Adrenal gland (tissue), 12 donors: ENCODE measurements around the gene CPXM2. TPM values are rescaled to one million over a fixed set of nuclear protein-coding genes. Genes with fewer than 3 reads are reported as not detected.

ENCODE experiments used
- DNase-seq, 7 donors: peaks; one replicate each; pipeline ENCODE4 v3.0.0-alpha.2; 2019 to 2020
- H3K27ac ChIP-seq, 5 donors: fragments of 200-600 bp; sonication (generic) in 4 of 5; 1 replicate in 3 of 5; 2 replicates in 2 of 5; pipeline versions ENCODE4 v1.5.1 to v1.8.0; 2016 to 2020; ENCODE audit warnings: mild to moderate bottlenecking in 1 of 5
- H3K27me3 ChIP-seq: fragments of 200-600 bp; 2 replicates; pipeline ENCODE4 v1.8.0; 2021
- H3K36me3 ChIP-seq, 2 donors: fragments of 200-600 bp; replicated peaks in 1 of 2; 1 replicate in 1 of 2; 2 replicates in 1 of 2; pipeline versions ENCODE4 v1.5.1 to v1.8.0; 2018 to 2022
- H3K4me1 ChIP-seq, 2 donors: fragments of 200-600 bp; replicated peaks in 1 of 2; 1 replicate in 1 of 2; 2 replicates in 1 of 2; pipeline versions ENCODE4 v1.5.1 to v1.8.0; 2018 to 2021
- H3K4me3 ChIP-seq, 4 donors: fragments of 200-600 bp; sonication (generic) in 3 of 4; one replicate each; pipeline ENCODE4 v1.5.1; 2016 to 2018
- H3K9me3 ChIP-seq, 3 donors: fragments of 200-600 bp; sonication (generic) in 1 of 3; replicated peaks in 1 of 3; 1 replicate in 2 of 3; 2 replicates in 1 of 3; pipeline versions ENCODE4 v1.5.1 to v1.8.0; 2016 to 2021
- POLR2A ChIP-seq, 2 donors: fragments of 450-650 bp; IDR thresholded peaks; one replicate each; pipeline ENCODE4 v1.6.1; 2017; ENCODE audit warnings: antibody characterized with exemption in 2 of 2, mild to moderate bottlenecking in 2 of 2, moderate library complexity in 1 of 2
- WGBS, 4 donors: extraction: QIAGEN DNeasy Blood & Tissue Kit in 2 of 4; methylation state at CpG; one replicate each; pipeline versions ENCODE4 v1.1.5 to v1.1.7; 2013 to 2017; 5-methylcytosine and 5-hydroxymethylcytosine counted together
- intact Hi-C, 2 donors: fragments of 100-400 bp; cut with DNase I; formaldehyde crosslinking; loops; one replicate each; pipeline versions ENCODE4 v1.14.1 to v1.15.0; 2022 to 2023
- polyA plus RNA-seq, 3 donors: library from polyadenylated mRNA; stranded (reverse); fragments of 200-250 nt in 2 of 3; fragments of 350-450 nt in 1 of 3; fragmentation: Illumina TruSeq in 1 of 3; extraction: RNeasy Lipid Tissue Mini Kit (QIAGEN cat#74804) in 1 of 3; gene quantifications; one replicate each; pipeline ENCODE4 v1.2.3, GENCODE V29; 2013 to 2014
- total RNA-seq, 9 donors: library from RNA; depleted of rRNA in 4 of 9; stranded (reverse); fragments of >200 nt in 4 of 9; fragments of 120-200 nt in 1 of 9; fragmentation: NEBNext Ultra II Directional in 1 of 9; extraction: Animal tissue kit (Norgen Biotek cat#: 25700) in 1 of 9; gene quantifications; one replicate each; pipeline versions ENCODE4 v1.1.0 to v1.2.4, GENCODE V29; 2013 to 2023
- TF ChIP-seq, protein P1 (sequence below), 6 experiments: fragments of 450-650 bp in 4 of 6; fragments of 200-600 bp in 2 of 6; sonication (generic) in 1 of 6; IDR thresholded peaks; 1 replicate in 5 of 6; 2 replicates in 1 of 6; pipeline versions ENCODE4 v1.5.1 to v1.8.0; 2016 to 2021; ENCODE audit warnings: antibody characterized with exemption in 6 of 6, mild to moderate bottlenecking in 2 of 6, moderate library complexity in 1 of 6
- donor health status: healthy with polysubstance abuse.
- donor health status: Bipolar disorder and iron deficiency.
- donor health status: DM: yes; HTN: yes; CAD: no.
- donor health status: DM: no; HTN: no; CAD: no.
- donor health status: DM: no; HTN: no; CAD: no.
- donor health status: DM: yes; HTN: yes; CAD: no.

CPXM2 gene
- total and polyA plus RNA-seq, 12 donors = 0.17 to 10.8 (median 4.3) TPM

- no peak overlapping the region for H3K4me3 ChIP-seq
- DNase-seq = peak in 1 of 7 donors; percentile 31
- intact Hi-C loops = no loop called here
- H3K27ac ChIP-seq = no peak overlapping the region
- 78 to 82% (median 80%) methylated on average over 4 to 10 of the region's 10 CpGs for WGBS, 4 donors
- no peaks in the 10 kb centered on the region for H3K9me3 ChIP-seq
- no peaks in the 10 kb centered on the region for H3K36me3 ChIP-seq
- H3K4me1 ChIP-seq = no peaks in the 10 kb centered on the region
- H3K27me3 ChIP-seq = no peaks in the 10 kb centered on the region
- no peak for TF ChIP-seq POLR2A (IDR thresholded peaks at IDR 0.05)
- TF ChIP-seq, protein P1, sequence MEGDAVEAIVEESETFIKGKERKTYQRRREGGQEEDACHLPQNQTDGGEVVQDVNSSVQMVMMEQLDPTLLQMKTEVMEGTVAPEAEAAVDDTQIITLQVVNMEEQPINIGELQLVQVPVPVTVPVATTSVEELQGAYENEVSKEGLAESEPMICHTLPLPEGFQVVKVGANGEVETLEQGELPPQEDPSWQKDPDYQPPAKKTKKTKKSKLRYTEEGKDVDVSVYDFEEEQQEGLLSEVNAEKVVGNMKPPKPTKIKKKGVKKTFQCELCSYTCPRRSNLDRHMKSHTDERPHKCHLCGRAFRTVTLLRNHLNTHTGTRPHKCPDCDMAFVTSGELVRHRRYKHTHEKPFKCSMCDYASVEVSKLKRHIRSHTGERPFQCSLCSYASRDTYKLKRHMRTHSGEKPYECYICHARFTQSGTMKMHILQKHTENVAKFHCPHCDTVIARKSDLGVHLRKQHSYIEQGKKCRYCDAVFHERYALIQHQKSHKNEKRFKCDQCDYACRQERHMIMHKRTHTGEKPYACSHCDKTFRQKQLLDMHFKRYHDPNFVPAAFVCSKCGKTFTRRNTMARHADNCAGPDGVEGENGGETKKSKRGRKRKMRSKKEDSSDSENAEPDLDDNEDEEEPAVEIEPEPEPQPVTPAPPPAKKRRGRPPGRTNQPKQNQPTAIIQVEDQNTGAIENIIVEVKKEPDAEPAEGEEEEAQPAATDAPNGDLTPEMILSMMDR (IDR thresholded peaks at IDR 0.05) = no peak
Measured at GRCh38 chr10:123859653-123860050, 32.0 kb downstream of the CPXM2 start.

DNA sequence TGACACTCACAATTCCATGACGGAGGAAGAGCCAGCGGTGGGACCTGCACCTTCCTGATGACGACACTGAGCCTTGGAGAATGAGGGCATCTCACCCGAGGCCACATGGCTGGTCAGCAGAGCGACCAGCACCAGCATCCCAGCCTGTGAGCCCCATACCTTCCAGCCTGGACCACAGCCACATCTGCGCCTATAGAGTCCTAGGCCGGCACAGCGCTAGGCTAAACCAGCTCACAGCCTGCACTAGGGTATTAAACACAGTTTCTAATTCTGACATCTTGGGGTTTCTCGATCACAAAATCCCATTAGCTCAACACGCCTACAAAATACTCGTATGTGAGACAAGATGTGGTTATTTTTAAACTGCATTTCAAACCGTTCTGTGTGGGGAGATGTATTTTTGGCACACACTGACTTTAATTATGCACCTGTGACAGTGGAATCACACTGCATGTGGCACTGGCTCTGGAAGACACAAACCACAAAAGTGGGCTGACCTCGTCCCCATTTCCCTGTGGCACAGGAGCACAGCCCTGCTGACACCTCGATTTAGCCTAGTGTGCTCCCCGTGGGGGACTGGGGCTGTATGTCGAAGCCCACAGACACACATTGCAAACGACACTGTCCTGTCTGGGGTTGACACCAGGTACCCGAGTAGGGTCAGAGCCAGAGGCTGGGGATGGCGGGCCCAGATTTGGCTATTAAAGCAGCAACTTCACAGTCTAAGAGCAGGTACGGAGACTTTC is 32.5 kb downstream of the CPXM2 start:
- H3K9me3 ChIP-seq = no peaks in the 10 kb centered on the region
- H3K4me3 ChIP-seq = no peak overlapping the region
- intact Hi-C loops = no loop called here
- TF ChIP-seq POLR2A (IDR thresholded peaks at IDR 0.05) = no peak
- TF ChIP-seq, protein P1 (IDR thresholded peaks at IDR 0.05) = no peak
- no peaks in the 10 kb centered on the region for H3K36me3 ChIP-seq
- no peaks in the 10 kb centered on the region for H3K4me1 ChIP-seq
- WGBS, 4 donors = 74 to 81% (median 77%) methylated on average over 14 to 20 of the region's 20 CpGs
- no peak overlapping the region for H3K27ac ChIP-seq
- no peaks in the 10 kb centered on the region for H3K27me3 ChIP-seq
- peak in 1 of 7 donors; percentile 30 for DNase-seq

DNA sequence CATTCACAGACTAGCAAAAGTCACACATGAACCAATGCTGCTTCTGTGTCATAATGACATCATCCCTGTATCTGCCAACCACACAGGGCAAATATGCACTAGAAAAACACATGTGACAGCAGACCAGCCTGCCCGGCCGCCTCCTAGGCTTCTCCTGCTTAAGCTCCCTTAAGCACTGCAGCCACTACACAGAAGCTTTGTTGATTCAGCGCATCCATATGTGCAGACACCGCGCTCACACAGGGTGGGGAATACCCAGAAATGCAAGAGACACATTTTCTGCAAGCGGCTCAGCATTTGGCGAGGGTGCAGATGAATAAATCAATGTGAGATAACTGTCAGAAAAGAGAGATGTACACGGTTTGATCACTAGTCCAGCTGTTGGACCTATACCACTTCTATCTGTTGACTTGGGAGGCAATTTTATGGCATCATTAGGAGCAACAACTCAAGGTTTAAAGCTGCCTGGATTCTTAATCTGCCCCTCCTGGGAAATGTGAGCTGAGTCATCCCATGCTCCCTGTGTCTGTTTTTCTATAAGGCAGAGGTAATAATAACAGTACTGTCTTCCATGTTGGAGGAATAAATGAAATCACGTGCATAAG is 33.4 kb downstream of the CPXM2 start:
- H3K27me3 ChIP-seq = no peaks in the 10 kb centered on the region
- no peak for TF ChIP-seq POLR2A (IDR thresholded peaks at IDR 0.05)
- TF ChIP-seq, protein P1 (IDR thresholded peaks at IDR 0.05) = no peak
- H3K4me3 ChIP-seq = no peak overlapping the region
- H3K4me1 ChIP-seq = no peaks in the 10 kb centered on the region
- peak in 1 of 7 donors; percentile 30 for DNase-seq
- H3K9me3 ChIP-seq = no peaks in the 10 kb centered on the region
- H3K36me3 ChIP-seq = no peaks in the 10 kb centered on the region
- 57 to 68% (median 61%) methylated on average over 7 to 9 of the region's 9 CpGs for WGBS, 4 donors
- intact Hi-C loops = no loop called here
- no peak overlapping the region for H3K27ac ChIP-seq

- Histone ChIP-seq H3K27ac (no peak overlapping the region), H3K9me3 (no peaks in the 10 kb centered on the region), H3K4me3 (no peak overlapping the region), H3K4me1 (no peaks in the 10 kb centered on the region), H3K36me3 (no peaks in the 10 kb centered on the region), H3K27me3 (no peaks in the 10 kb centered on the region)
- TF ChIP-seq, protein P1 (IDR thresholded peaks at IDR 0.05) = no peak
- TF ChIP-seq POLR2A (IDR thresholded peaks at IDR 0.05) = no peak
- intact Hi-C loops = no loop called here
- DNase-seq = peak in 1 of 7 donors; percentile 20
- 84 to 91% (median 88%) methylated on average over 19 of the region's 19 CpGs for WGBS, 4 donors
Measured at GRCh38 chr10:123857616-123858015, 34.0 kb downstream of the CPXM2 start.
